GM19025 (cell line): ENCODE measurements around the gene CXCR3.
"Not testable (repeated sequence)": the region's sequence is repeated elsewhere in the genome, so short reads cannot be mapped to it uniquely, and the experiment has no call there.

Experiments
- ATAC-seq: cut with Tn5 transposase; IDR thresholded peaks from one replicate; pipeline ENCODE4 v1.9.1; 2021; ENCODE audit warnings: mild to moderate bottlenecking, low read depth, moderate library complexity; ENCODE audit not compliant: unreplicated experiment

CXCR3 gene

GRCh38 chrX:71618303-71618721 is at the start of gene CXCR3:
TSS of gene CXCR3 (minus strand) at chrX:71618511. CDS start at chrX:71618449, 62 bp downstream.
- peak; percentile 52 for ATAC-seq

GRCh38 chrX:71667328-71668247 is 49.3 kb upstream of the CXCR3 start, which contains the start of gene LOC101059915:
TSS of gene LOC101059915 (plus strand) at chrX:71667546.
- ATAC-seq: no peak

- no peak for ATAC-seq
Measured at GRCh38 chrX:71666240-71667223, 48.2 kb upstream of the CXCR3 start.

- no peak for ATAC-seq
Measured at GRCh38 chrX:71665747-71666146, 47.4 kb upstream of the CXCR3 start.

- ATAC-seq: no peak
Measured at GRCh38 chrX:71664889-71665491, 46.7 kb upstream of the CXCR3 start.

GRCh38 chrX:71664202-71664601 is 45.9 kb upstream of the CXCR3 start:
- not testable (repeated sequence) for ATAC-seq

- ATAC-seq: not testable (repeated sequence)
Measured at GRCh38 chrX:71663238-71663637, 44.9 kb upstream of the CXCR3 start.

- not testable (repeated sequence) for ATAC-seq
Measured at GRCh38 chrX:71662654-71663053, 44.3 kb upstream of the CXCR3 start.

GRCh38 chrX:71661919-71662318 is 43.6 kb upstream of the CXCR3 start:
- ATAC-seq: no peak

- no peak for ATAC-seq
Measured at GRCh38 chrX:71660562-71661416, 42.5 kb upstream of the CXCR3 start.

GRCh38 chrX:71659959-71660358 is 41.6 kb upstream of the CXCR3 start:
- no peak for ATAC-seq

GRCh38 chrX:71659342-71659741 is 41.0 kb upstream of the CXCR3 start:
- ATAC-seq: no peak

GRCh38 chrX:71657267-71657666 is 39.0 kb upstream of the CXCR3 start:
- no peak for ATAC-seq

GRCh38 chrX:71653344-71653743 is 35.0 kb upstream of the CXCR3 start:
- ATAC-seq: no peak

- no peak for ATAC-seq
Measured at GRCh38 chrX:71652405-71652804, 34.1 kb upstream of the CXCR3 start.

- ATAC-seq: peak; percentile 83
Measured at GRCh38 chrX:71650333-71650969, 32.1 kb upstream of the CXCR3 start.

GRCh38 chrX:71644406-71644805 is 26.1 kb upstream of the CXCR3 start:
- not testable (repeated sequence) for ATAC-seq

GRCh38 chrX:71640002-71640401 is 21.7 kb upstream of the CXCR3 start:
- no peak for ATAC-seq

GRCh38 chrX:71638409-71638808 is 20.1 kb upstream of the CXCR3 start:
- no peak for ATAC-seq
